Measurements from ENCODE around the gene ARHGAP4.
A peak's percentile ranks its signal among the peaks of the same experiment; 100 is the strongest.

ARHGAP4 gene

GRCh38 chrX:153928846-153929245 is 2.8 kb upstream of the ARHGAP4 start:
- H3K27me3 ChIP-seq (ENCODE audit: insufficient read depth, low read length, poor library complexity): no peaks in the 10 kb centered on the region
- no peak overlapping the region for H3K9ac ChIP-seq (ENCODE audit: low read length)
- no peak overlapping the region for H3K4me3 ChIP-seq (ENCODE audit: low read length)
- H4K8ac ChIP-seq (ENCODE audit: low read depth, low read length): no peak overlapping the region
- no peak overlapping the region for H2BK5ac ChIP-seq (ENCODE audit: low read length)
- no peak overlapping the region for H3K4ac ChIP-seq (ENCODE audit: low read depth, low read length)
- no peaks in the 10 kb centered on the region for H3K36me3 ChIP-seq (ENCODE audit: control insufficient read depth, insufficient read depth, low read length)
- no peak overlapping the region for H4K5ac ChIP-seq (ENCODE audit: low read length)
- no peak overlapping the region for H2BK120ac ChIP-seq (ENCODE audit: low read depth, low read length)
- no peak overlapping the region for H3K56ac ChIP-seq (ENCODE audit: low read length)
- WGBS (ENCODE audit: extremely low coverage, insufficient coverage, low lambda C conversion rate): no CpG with 5 or more reads among the region's 9 CpGs
- H3K4me2 ChIP-seq (ENCODE audit: low read length): no peak overlapping the region
- no peak overlapping the region for H3K18ac ChIP-seq (ENCODE audit: low read length)
- H3K27ac ChIP-seq (ENCODE audit: low read depth, low read length): no peak overlapping the region
- no peak overlapping the region for H2AK5ac ChIP-seq (ENCODE audit: low read length)
- H3K79me2 ChIP-seq (ENCODE audit: control insufficient read depth, insufficient read depth, low read length): peaks cover 3% of the 10 kb centered on the region
- H3K23ac ChIP-seq (ENCODE audit: low read length): no peak overlapping the region
- no peak for DNase-seq
- peaks cover 3% of the 10 kb centered on the region for H3K4me1 ChIP-seq (ENCODE audit: control insufficient read depth, low read depth, low read length)
- no peak overlapping the region for H2BK15ac ChIP-seq (replicated peaks; ENCODE audit: low read depth)
- no peaks in the 10 kb centered on the region for H3K79me1 ChIP-seq (ENCODE audit: low read length)

- Histone ChIP-seq H3K79me1 (ENCODE audit: low read length) (peaks cover 1% of the 10 kb centered on the region), H3K4me3 (ENCODE audit: low read length) (peak overlapping the region; percentile 34), H3K4me1 (ENCODE audit: control insufficient read depth, low read depth, low read length) (peaks cover 3% of the 10 kb centered on the region), H2BK120ac (ENCODE audit: low read depth, low read length) (no peak overlapping the region), H4K5ac (ENCODE audit: low read length) (peak overlapping the region; percentile 23), H3K4ac (ENCODE audit: low read depth, low read length) (peak overlapping the region; percentile 83), H3K18ac (ENCODE audit: low read length) (peak overlapping the region; percentile 96), H3K56ac (ENCODE audit: low read length) (peak overlapping the region; percentile 97), H2BK5ac (ENCODE audit: low read length) (peak overlapping the region; percentile 76), H3K27me3 (ENCODE audit: insufficient read depth, low read length, poor library complexity) (no peaks in the 10 kb centered on the region), H3K27ac (ENCODE audit: low read depth, low read length) (peak overlapping the region; percentile 96), H3K36me3 (ENCODE audit: control insufficient read depth, insufficient read depth, low read length) (no peaks in the 10 kb centered on the region), H3K23ac (ENCODE audit: low read length) (no peak overlapping the region), H4K8ac (ENCODE audit: low read depth, low read length) (no peak overlapping the region), H3K79me2 (ENCODE audit: control insufficient read depth, insufficient read depth, low read length) (no peaks in the 10 kb centered on the region), H3K9ac (ENCODE audit: low read length) (peak overlapping the region; percentile 94), H3K4me2 (ENCODE audit: low read length) (peak overlapping the region; percentile 64), H2BK15ac (replicated peaks; ENCODE audit: low read depth) (no peak overlapping the region), H2AK5ac (ENCODE audit: low read length) (no peak overlapping the region)
- WGBS (ENCODE audit: extremely low coverage, insufficient coverage, low lambda C conversion rate): no CpG with 5 or more reads among the region's 76 CpGs
- peak; percentile 98 for DNase-seq
These were observed 2.1 kb upstream of the ARHGAP4 start for GRCh38 chrX:153927922-153928760.

GRCh38 chrX:153927672-153927921 is 1.5 kb upstream of the ARHGAP4 start:
- Histone ChIP-seq H2BK120ac (ENCODE audit: low read depth, low read length) (no peak overlapping the region), H3K23ac (ENCODE audit: low read length) (no peak overlapping the region), H2AK5ac (ENCODE audit: low read length) (no peak overlapping the region), H3K79me1 (ENCODE audit: low read length) (peaks cover 1% of the 10 kb centered on the region), H3K56ac (ENCODE audit: low read length) (peak overlapping the region; percentile 97), H3K27ac (ENCODE audit: low read depth, low read length) (peak overlapping the region; percentile 96), H2BK5ac (ENCODE audit: low read length) (peak overlapping the region; percentile 76), H3K4me1 (ENCODE audit: control insufficient read depth, low read depth, low read length) (peaks cover 3% of the 10 kb centered on the region), H3K27me3 (ENCODE audit: insufficient read depth, low read length, poor library complexity) (no peaks in the 10 kb centered on the region), H3K4me2 (ENCODE audit: low read length) (peak overlapping the region; percentile 64), H3K18ac (ENCODE audit: low read length) (peak overlapping the region; percentile 96), H3K9ac (ENCODE audit: low read length) (peak overlapping the region; percentile 94), H3K79me2 (ENCODE audit: control insufficient read depth, insufficient read depth, low read length) (no peaks in the 10 kb centered on the region), H2BK15ac (replicated peaks; ENCODE audit: low read depth) (no peak overlapping the region), H3K36me3 (ENCODE audit: control insufficient read depth, insufficient read depth, low read length) (no peaks in the 10 kb centered on the region), H3K4ac (ENCODE audit: low read depth, low read length) (peak overlapping the region; percentile 83), H4K8ac (ENCODE audit: low read depth, low read length) (no peak overlapping the region), H3K4me3 (ENCODE audit: low read length) (peak overlapping the region; percentile 34), H4K5ac (ENCODE audit: low read length) (peak overlapping the region; percentile 23)
- no CpG with 5 or more reads among the region's 8 CpGs for WGBS (ENCODE audit: extremely low coverage, insufficient coverage, low lambda C conversion rate)
- DNase-seq: no peak

- H3K23ac ChIP-seq (ENCODE audit: low read length): no peak overlapping the region
- H3K79me2 ChIP-seq (ENCODE audit: control insufficient read depth, insufficient read depth, low read length): no peaks in the 10 kb centered on the region
- H3K18ac ChIP-seq (ENCODE audit: low read length): peak overlapping the region; percentile 96
- H3K4ac ChIP-seq (ENCODE audit: low read depth, low read length): peak overlapping the region; percentile 83
- no peak overlapping the region for H2BK120ac ChIP-seq (ENCODE audit: low read depth, low read length)
- H2AK5ac ChIP-seq (ENCODE audit: low read length): no peak overlapping the region
- DNase-seq: no peak
- H3K4me3 ChIP-seq (ENCODE audit: low read length): no peak overlapping the region
- peaks cover 1% of the 10 kb centered on the region for H3K79me1 ChIP-seq (ENCODE audit: low read length)
- H3K27ac ChIP-seq (ENCODE audit: low read depth, low read length): peak overlapping the region; percentile 96
- peaks cover 3% of the 10 kb centered on the region for H3K4me1 ChIP-seq (ENCODE audit: control insufficient read depth, low read depth, low read length)
- peak overlapping the region; percentile 97 for H3K56ac ChIP-seq (ENCODE audit: low read length)
- no peak overlapping the region for H4K8ac ChIP-seq (ENCODE audit: low read depth, low read length)
- peak overlapping the region; percentile 94 for H3K9ac ChIP-seq (ENCODE audit: low read length)
- no peak overlapping the region for H4K5ac ChIP-seq (ENCODE audit: low read length)
- no CpG with 5 or more reads among the region's 31 CpGs for WGBS (ENCODE audit: extremely low coverage, insufficient coverage, low lambda C conversion rate)
- no peak overlapping the region for H2BK15ac ChIP-seq (replicated peaks; ENCODE audit: low read depth)
- no peaks in the 10 kb centered on the region for H3K27me3 ChIP-seq (ENCODE audit: insufficient read depth, low read length, poor library complexity)
- H3K4me2 ChIP-seq (ENCODE audit: low read length): peak overlapping the region; percentile 64
- H2BK5ac ChIP-seq (ENCODE audit: low read length): peak overlapping the region; percentile 76
- H3K36me3 ChIP-seq (ENCODE audit: control insufficient read depth, insufficient read depth, low read length): no peaks in the 10 kb centered on the region
These were observed 1.0 kb upstream of the ARHGAP4 start for GRCh38 chrX:153926858-153927671.

GRCh38 chrX:153926552-153926857 is 441 bp upstream of the ARHGAP4 start:
- DNase-seq: peak; percentile 77
- H3K27ac ChIP-seq (ENCODE audit: low read depth, low read length): peak overlapping the region; percentile 96
- H3K27me3 ChIP-seq (ENCODE audit: insufficient read depth, low read length, poor library complexity): no peaks in the 10 kb centered on the region

More at GRCh38 chrX:153926552-153926857, 441 bp upstream of the ARHGAP4 start:
- H2BK5ac ChIP-seq (ENCODE audit: low read length): no peak overlapping the region
- no peaks in the 10 kb centered on the region for H3K36me3 ChIP-seq (ENCODE audit: control insufficient read depth, insufficient read depth, low read length)
- peaks cover 3% of the 10 kb centered on the region for H3K4me1 ChIP-seq (ENCODE audit: control insufficient read depth, low read depth, low read length)
- peak overlapping the region; percentile 56 for H3K18ac ChIP-seq (ENCODE audit: low read length)
- H2BK15ac ChIP-seq (replicated peaks; ENCODE audit: low read depth): peak overlapping the region; percentile 10
- H3K4ac ChIP-seq (ENCODE audit: low read depth, low read length): peak overlapping the region; percentile 77
- H3K9ac ChIP-seq (ENCODE audit: low read length): peak overlapping the region; percentile 87
- H2AK5ac ChIP-seq (ENCODE audit: low read length): no peak overlapping the region
- H3K4me2 ChIP-seq (ENCODE audit: low read length): peak overlapping the region; percentile 36
- H4K5ac ChIP-seq (ENCODE audit: low read length): no peak overlapping the region
- no CpG with 5 or more reads among the region's 4 CpGs for WGBS (ENCODE audit: extremely low coverage, insufficient coverage, low lambda C conversion rate)
- H3K23ac ChIP-seq (ENCODE audit: low read length): no peak overlapping the region
- H2BK120ac ChIP-seq (ENCODE audit: low read depth, low read length): no peak overlapping the region
- peaks cover 1% of the 10 kb centered on the region for H3K79me1 ChIP-seq (ENCODE audit: low read length)
- no peak overlapping the region for H4K8ac ChIP-seq (ENCODE audit: low read depth, low read length)
- peak overlapping the region; percentile 97 for H3K56ac ChIP-seq (ENCODE audit: low read length)
- no peaks in the 10 kb centered on the region for H3K79me2 ChIP-seq (ENCODE audit: control insufficient read depth, insufficient read depth, low read length)
- no peak overlapping the region for H3K4me3 ChIP-seq (ENCODE audit: low read length)

Data from mesendoderm (in vitro differentiated cells).